GM21576 (cell line): ENCODE measurements around the gene HDAC5.
"Not testable (repeated sequence)": the region's sequence is repeated elsewhere in the genome, so short reads cannot be mapped to it uniquely, and the experiment has no call there.

ENCODE experiments used
- ATAC-seq: cut with Tn5 transposase; IDR thresholded peaks from one replicate; pipeline ENCODE4 v1.9.1; 2021; ENCODE audit warnings: mild to moderate bottlenecking, moderate library complexity; ENCODE audit not compliant: unreplicated experiment

The HDAC5 gene

DNA sequence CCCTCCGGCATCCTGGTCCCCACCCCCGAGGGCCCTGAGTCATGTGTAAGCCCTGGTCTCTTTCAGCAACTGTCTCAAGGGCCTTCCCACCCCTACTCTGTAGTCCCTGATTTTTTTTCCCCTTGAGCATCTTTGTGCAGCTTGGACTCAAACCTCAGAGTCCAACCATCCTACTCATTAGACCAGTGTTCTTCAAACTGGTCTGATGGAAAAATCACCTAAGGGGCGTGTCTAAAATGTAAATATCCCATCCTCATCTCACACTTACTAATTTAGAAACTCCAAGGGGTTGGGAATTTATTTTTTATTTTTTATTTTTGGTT is 52.3 kb downstream of the HDAC5 start:
- no peak for ATAC-seq

DNA sequence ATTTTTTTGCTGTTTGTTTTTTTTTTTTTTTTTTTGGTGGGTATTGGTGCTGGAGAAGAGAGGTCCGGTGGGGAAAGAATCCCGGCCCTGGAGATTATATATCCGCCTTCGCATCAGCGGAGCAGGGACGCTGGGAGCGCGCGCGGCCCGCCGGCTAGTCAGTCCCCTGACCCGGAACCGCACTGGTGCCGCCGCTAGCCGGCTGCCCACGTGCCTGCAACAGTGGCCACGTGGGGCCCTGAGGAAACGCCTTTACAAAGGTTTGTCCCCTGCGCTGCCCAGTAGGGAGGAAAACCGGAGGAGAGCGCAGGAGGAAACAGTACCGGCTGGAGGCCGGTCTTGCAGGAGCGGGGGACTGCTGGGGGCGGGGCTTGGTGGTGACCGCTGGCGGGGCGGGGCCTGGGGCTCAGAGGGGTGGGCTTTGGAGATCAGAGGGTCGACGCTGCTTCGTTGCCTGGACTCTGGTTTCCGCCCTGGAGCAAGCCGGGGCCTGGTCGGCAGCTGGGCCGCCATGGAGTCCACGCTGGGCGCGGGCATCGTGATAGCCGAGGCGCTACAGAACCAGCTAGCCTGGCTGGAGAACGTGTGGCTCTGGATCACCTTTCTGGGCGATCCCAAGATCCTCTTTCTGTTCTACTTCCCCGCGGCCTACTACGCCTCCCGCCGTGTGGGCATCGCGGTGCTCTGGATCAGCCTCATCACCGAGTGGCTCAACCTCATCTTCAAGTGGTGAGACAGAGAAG is 52.8 kb downstream of the HDAC5 start, which contains the start of gene G6PC3:
TSS of gene G6PC3 (plus strand) at position 281 of the 743 bp plus-strand sequence. CDS start at position 512, 231 bp downstream.
- ATAC-seq: peak; percentile 59

DNA sequence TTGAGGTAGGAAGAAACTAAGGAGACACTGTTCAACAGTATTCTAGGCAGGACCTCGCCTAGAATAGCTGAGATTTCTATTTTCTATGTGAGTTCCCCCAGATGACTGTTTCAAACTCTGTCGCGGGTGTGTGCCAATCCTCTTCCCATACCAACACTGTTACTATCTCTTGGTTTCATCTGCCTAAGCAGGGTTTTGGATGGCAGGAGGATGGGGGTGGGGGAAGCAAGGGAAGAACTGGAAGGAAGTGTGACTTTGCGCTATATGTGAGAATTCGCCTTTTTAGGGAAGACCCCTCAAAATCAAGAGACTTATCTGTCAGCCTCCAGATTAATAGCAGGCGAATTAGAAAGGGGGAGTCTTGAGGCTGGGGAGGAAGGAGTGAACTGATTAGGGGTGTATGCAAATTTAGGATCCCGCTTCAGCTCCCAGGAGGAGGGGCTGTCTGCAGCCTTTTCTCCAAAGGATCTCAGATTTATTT is 53.4 kb downstream of the HDAC5 start:
- ATAC-seq: peak; percentile 8

- no peak for ATAC-seq
These were observed 55.9 kb downstream of the HDAC5 start for GRCh38 chr17:44067545-44067940.

DNA sequence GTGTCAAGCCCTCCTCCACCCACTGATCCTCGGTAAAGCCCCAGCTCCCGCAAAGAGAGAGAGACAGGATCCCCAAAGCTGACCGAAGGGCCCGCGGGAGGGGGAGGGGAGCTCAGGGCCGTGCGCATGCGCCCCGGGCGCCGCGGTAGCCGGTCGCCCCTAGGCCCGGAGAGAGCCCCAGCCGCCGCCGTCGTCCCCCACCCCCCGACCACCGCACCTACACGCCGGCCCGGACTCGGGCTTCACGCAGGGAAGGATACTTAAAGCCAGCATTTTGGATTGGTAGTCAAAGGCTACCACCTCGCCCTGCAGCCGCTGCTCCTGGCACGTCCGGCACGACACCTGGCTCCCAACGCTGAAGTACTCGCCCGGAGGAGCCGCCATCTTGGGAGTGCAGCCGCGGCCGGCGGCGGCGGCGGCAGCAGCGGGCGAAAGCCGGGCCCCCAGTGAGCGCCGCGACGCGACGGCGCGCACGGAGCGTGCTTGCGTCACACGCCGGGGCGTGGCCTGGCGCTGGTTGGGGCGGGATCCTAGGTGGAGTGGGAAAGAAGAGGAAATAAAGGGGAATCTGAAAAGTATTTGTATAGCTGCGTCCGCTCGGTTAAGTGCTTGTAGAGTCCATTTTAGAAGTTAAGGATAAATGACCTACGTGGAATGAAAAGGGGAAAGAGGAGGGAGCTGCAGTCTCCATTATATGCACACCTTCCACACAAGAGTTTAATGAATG is 57.1 kb downstream of the HDAC5 start, which contains the start of gene LSM12:
TSS of gene LSM12 (minus strand) at position 468 of the 727 bp plus-strand sequence. CDS start at position 384, 84 bp downstream.
- peak; percentile 54 for ATAC-seq

DNA sequence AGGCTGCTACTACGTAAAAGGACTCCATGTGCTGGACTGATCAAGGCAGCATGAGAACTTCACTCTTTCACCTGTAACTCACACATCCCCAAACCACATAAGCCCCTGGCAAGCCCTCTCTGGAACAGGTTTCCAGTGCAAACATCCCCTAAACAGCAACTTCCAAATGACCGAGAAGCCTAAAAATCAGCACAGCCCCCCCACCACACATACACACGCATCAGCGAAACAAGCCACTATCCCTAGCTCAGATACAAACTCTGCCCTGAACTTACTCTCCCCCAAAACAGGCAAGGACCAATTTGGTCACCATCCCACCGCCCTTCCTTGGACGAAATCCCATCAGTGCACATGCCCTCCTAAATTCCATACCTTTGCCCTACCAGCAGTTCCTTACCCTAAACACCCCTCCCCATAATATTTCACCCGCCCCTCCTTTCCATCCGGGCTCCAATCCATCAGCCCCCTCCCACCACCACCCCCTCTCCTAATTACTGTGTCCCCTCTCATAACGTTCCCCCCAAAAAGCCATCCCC is 57.7 kb downstream of the HDAC5 start:
- ATAC-seq: no peak

GRCh38 chr17:44063704-44064639 is 59.5 kb downstream of the HDAC5 start:
- ATAC-seq: no peak

- no peak for ATAC-seq
These were observed 60.6 kb downstream of the HDAC5 start for GRCh38 chr17:44062871-44063270.

GRCh38 chr17:44061446-44061845 is 62.0 kb downstream of the HDAC5 start:
- no peak for ATAC-seq

DNA sequence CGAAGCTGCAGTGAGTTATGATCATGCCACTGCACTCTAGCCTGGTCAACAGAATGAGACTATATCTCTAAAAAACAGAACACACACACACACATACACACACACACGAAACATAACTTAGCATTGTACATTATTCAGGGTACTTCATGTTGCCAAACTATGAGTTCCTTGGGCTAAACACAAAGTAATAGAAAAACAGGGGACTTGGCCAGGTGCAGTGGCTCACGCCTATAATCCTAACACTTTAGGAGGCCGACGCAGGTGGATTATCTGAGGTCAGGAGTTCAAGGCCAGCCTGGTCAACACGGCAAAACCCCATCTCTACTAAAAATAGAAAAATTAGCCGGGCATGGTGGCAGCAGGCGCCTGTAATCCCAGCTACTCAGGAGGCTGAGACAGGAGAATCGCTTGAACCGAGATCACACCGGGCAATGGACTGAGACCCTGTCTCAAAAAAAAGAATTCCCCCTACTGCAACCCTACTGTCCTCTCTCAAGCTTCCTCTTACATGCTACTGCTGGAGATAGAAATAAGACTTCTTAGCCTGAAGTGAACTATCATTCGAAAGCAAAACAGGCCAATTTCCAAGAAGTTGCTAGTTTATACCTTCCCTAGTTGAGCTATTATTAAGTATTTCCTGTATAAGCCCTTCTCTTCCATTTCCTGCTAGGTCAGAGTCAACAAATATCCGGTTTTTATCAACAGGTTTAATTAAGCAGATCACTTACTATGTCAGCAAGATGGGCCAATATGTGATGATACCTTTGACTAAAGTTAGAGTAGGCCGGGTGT is 64.1 kb downstream of the HDAC5 start:
- no peak for ATAC-seq

DNA sequence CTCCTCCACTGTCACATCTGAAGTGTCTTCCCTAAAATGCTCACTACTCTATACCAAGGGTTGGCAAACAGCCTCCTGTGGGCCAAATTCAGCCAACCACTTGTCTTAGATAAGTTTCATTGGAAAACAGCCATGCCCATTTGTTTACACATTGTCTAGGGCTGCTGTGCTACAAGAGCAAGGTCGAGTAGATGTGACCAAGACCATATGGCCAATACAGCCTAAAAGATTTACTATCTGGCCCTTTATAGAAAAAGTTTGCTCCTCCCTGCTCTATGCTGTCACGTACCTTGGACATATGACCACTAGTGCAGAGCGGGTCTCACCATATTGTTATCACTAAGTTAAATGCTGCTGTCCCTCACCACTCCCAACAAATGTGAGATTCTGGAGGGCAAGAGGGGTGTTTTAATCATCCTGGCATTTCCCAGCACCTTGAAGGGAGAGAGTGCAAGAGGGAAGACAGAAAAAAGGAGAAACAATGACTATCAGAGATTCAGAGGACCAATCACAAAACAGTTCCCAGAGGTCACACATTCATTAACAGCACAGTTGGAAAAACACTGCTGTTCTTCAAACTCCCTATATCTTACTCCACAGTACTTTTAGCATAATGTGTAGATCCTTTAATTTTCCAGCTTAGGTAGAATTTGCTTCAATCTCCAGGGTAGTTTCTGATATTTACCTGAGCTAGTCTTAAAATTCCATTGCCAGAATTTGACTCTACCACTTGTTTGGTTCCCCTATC is 70.1 kb downstream of the HDAC5 start:
- no peak for ATAC-seq

DNA sequence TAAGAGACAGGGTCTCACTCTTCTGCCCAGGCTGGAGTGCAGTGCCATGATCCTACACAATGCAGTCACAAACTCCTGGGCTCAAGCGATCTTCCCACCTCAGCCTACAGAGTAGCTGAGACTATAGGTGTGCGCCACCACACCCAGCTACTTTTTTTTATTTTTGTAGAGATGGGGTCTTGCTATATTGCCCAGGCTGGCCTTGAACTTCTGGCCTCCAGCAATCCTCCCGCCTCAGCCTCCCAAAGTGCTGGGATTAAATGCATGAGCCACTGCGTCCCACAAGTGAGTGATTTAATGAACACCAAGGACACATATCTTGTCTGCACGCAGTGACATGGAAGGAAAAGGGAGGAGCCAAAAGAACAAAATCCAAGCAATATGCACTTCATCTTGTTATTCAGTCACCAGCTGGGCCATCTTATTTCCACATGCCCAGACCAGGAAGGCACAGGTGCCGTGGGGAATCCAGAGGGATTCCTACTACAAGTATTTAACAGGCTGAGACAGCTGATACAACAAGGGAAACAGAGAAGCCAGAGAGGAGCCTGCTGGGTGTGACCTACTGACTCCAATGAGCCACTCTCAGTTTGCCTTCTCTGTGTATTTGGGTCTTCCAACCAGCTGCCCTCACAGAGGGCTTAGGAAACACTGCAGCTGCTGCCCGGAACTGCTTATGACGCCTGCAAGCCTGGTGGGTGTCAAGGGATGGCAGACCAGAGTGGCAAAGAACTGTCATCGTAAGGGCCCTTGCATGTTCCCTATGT is 74.0 kb downstream of the HDAC5 start:
- ATAC-seq: no peak

DNA sequence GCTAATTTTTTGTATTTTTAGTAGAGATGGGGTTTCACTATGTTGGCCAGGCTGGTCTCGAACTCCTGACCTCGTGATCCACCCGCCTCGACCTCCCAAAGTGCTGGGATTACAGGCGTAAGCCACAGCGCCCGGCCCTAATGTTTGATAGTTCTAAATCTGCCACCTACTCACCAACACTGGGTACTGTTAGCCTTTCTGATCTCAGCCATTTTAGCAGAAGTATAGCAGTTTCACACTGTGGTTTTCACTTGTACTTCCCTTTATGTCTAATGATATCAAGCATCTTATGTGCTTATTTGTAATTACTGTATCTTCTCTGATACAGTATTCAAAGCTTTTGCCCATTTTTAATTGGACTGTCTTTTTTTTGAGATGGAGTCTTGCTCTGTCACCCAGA is 76.5 kb downstream of the HDAC5 start:
- ATAC-seq: not testable (repeated sequence)

DNA sequence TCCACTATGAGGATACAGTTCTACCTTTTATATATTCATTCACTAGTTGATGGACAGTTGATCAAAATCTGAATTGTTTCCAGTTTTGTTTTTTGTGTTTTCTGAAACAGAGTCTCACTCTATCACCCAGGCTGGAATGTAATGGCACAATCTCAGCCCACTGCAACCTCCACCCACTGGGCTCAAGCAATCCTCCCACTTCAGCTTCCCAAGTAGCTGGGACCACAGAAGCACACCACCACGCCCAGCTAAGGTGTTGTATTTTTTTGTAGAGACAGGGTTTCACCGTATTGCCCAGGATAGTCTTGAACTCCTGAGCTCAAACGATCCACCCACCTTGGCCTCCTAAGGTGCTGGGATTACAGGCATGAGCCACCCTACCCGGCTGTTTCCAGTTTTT is 78.0 kb downstream of the HDAC5 start:
- ATAC-seq: no peak

DNA sequence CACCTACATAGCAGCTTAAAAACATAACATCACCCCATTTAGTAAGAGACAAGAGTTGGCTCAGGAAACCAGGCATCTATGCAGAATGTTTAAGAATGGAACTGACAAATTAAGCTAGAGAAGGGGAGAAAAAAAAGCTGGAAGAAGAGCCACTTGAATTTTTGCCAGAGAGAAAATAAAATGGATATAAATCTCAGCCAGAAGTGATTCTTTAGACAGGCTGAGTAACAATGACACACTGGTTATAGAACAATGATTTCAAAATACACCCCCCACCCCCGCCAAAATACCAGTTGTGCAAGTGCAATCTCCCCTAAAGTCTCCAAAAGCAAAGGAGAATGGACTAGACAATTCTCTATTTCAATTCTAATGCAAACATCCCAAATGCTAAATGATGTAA is 79.4 kb downstream of the HDAC5 start:
- ATAC-seq: no peak

- no peak for ATAC-seq
These were observed 80.2 kb downstream of the HDAC5 start for GRCh38 chr17:44043272-44043696.

- no peak for ATAC-seq
These were observed 83.4 kb downstream of the HDAC5 start for GRCh38 chr17:44039829-44040635.

DNA sequence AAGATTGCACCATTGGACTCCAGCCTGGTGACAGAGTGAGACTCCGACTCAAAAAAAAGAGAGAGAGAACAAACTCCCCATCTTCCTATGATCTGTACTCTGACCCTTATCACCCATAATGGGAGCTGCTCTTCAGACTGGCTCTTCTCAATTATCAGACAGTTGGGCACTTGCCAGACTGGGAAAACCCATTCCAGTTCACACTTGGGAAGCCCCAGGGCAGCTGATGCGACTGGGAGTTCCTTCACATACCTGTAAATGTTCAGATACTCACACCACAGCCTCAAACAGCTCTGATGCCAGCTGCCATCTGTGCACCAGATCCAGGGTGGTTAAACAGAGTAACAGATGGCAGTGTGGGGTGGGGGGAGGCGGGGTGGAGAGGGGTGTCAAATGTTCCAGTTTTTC is 84.8 kb downstream of the HDAC5 start:
- ATAC-seq: no peak
